ENCODE data around the gene SELENOO. TPM values are rescaled to one million over a fixed set of nuclear protein-coding genes. Genes with fewer than 3 reads are reported as not detected.
A peak's percentile ranks its signal among the peaks of the same experiment; 100 is the strongest.

SELENOO gene
- total RNA-seq, 1 experiment from 2014 or later: 27.4 TPM

DNA sequence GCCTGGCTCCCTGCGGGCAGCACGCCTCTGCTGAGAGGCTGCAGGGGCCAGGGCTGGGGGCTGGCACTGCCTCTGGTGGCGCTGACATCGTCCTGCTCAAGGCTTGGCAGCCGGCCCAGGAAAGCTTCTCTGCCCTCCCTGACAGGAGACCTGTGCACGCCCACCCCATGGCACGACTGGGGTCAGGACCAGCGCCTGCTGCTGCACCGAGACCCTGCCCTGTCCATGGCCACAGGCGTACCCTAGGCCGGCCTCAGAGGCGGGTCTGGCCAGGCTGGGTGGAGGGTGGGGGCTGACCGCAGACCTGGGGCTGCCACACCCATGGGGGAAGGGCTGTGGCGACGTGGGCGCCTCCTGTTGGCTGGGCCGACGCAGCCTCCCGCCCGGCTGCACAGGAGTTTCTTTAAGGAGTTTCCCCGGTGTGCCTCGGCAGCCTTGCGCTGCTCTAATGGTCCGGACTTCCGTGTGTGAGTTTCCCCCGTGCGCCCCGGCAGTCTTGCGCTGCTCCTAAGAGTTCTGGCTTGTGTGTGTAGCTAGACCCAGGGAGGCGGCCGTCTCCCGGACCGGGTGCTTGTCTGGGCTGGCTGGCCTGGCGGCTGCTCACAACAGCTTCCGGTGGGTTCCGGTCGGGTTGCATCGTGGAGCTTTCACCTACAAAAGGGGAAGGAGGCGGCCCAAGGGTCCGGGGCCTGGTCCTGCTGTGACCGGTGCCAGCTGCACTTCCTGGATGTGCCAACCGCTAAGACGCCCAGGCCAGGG lies 10.4 kb upstream of the SELENOO start:
- POLR2A ChIA-PET (ENCODE audit: unreplicated experiment): interaction anchor here (0.5 to 0.6 kb wide), 2 partner anchors 25 to 27 kb away, joined by 3 to 6 read pairs; no protein-coding TSS in a partner anchor
- Histone ChIP-seq H3K9me3 (ENCODE audit: insufficient read depth, low read depth) (no peaks in the 10 kb centered on the region), H3K9me2 (ENCODE audit: insufficient read depth) (no peaks in the 10 kb centered on the region), H3K27me3 (ENCODE audit: insufficient read depth, low read depth) (no peaks in the 10 kb centered on the region), H2AFZ (peak overlapping the region; percentile 49; the same call in 1 of the 2 replicates), H3K27ac (peak overlapping the region; percentile 67), H3K79me2 (ENCODE audit: low read depth) (peaks cover 69% of the 10 kb centered on the region), H3F3A (ENCODE audit: insufficient read depth, low read depth) (peaks cover 23% of the 10 kb centered on the region; the same call in 1 of the 2 replicates), H3K4me3 (peak overlapping the region; percentile 49; the same call in 1 of the 2 replicates), H4K20me1 (ENCODE audit: insufficient read depth) (peaks cover 77% of the 10 kb centered on the region), H3K4me1 (replicated peaks; ENCODE audit: insufficient read depth) (peaks cover 35% of the 10 kb centered on the region), H3K4me2 (peak overlapping the region; percentile 73), H3K36me3 (ENCODE audit: low read depth) (peaks cover 27% of the 10 kb centered on the region; the same call in 1 of the 2 replicates)
- CTCF ChIA-PET: interaction anchor here (1.3 kb wide), 1 partner anchor 42 kb away, joined by 5 read pairs; no protein-coding TSS in a partner anchor
- BruUV-seq (replicated peaks): no TSS peak
- intact Hi-C loops (cut with micrococcal nuclease; ENCODE audit: unreplicated experiment): loop anchor here (1.0 kb wide), 1 partner anchor 10 kb away; no protein-coding TSS in a partner anchor
- peak; percentile 81 to 89 for DNase-seq
- TF ChIP-seq EZH2 (IDR thresholded peaks at IDR 0.05; ENCODE audit: low read depth): no peak
- TF ChIP-seq, protein P1, sequence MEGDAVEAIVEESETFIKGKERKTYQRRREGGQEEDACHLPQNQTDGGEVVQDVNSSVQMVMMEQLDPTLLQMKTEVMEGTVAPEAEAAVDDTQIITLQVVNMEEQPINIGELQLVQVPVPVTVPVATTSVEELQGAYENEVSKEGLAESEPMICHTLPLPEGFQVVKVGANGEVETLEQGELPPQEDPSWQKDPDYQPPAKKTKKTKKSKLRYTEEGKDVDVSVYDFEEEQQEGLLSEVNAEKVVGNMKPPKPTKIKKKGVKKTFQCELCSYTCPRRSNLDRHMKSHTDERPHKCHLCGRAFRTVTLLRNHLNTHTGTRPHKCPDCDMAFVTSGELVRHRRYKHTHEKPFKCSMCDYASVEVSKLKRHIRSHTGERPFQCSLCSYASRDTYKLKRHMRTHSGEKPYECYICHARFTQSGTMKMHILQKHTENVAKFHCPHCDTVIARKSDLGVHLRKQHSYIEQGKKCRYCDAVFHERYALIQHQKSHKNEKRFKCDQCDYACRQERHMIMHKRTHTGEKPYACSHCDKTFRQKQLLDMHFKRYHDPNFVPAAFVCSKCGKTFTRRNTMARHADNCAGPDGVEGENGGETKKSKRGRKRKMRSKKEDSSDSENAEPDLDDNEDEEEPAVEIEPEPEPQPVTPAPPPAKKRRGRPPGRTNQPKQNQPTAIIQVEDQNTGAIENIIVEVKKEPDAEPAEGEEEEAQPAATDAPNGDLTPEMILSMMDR (conservative IDR thresholded peaks at IDR 0.05): peak; percentile 54; the same call in 1 of the 2 replicates

DNA sequence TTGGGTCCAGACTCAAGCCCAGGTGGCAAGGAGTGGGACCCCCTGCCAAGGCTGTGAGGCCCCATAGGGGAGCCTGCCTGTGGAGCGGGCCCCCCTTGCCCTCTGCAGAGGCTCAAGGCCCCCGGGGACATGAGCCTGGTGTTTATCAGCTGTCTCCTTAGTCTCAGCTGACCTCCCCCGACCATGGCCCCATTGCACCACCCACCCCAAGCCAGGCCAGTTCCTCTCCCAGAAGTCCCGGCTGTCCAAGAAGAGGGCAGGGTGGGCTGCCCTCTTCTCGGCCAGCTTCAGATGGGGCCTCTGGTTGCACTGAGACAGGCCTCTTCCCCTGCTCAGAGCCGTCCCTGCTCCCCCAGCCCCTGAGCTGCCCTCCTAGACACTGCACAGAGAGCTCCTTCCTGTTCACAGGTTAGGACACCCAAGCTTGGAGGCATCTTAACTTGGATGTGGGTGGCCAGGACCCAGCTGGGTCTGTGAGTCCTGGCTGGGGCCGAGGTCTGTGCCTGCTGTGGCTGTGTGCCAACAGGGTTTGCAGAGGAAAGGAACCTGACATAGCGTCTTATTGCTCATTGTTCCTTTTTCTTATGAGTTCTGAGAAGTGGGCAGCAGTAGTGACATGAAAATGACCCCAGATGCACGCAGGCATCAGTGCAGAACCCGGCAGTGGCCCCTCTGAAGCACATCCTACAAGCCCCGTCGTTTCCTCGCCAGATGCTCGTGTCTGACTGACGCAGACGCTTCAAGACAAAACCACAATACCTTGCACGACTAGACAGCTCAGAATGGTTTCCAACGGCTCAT lies 9.7 kb upstream of the SELENOO start:
- Histone ChIP-seq H3K79me2 (ENCODE audit: low read depth) (peaks cover 68% of the 10 kb centered on the region), H3K4me2 (peak overlapping the region; percentile 73), H3K36me3 (ENCODE audit: low read depth) (peaks cover 27% of the 10 kb centered on the region; the same call in 1 of the 2 replicates), H3K9me2 (ENCODE audit: insufficient read depth) (no peaks in the 10 kb centered on the region), H3K4me3 (peak overlapping the region; percentile 49; the same call in 1 of the 2 replicates), H3F3A (ENCODE audit: insufficient read depth, low read depth) (peaks cover 24% of the 10 kb centered on the region; the same call in 1 of the 2 replicates), H3K9me3 (ENCODE audit: insufficient read depth, low read depth) (no peaks in the 10 kb centered on the region), H3K27ac (peak overlapping the region; percentile 67), H3K27me3 (ENCODE audit: insufficient read depth, low read depth) (no peaks in the 10 kb centered on the region), H4K20me1 (ENCODE audit: insufficient read depth) (peaks cover 85% of the 10 kb centered on the region), H2AFZ (peak overlapping the region; percentile 49; the same call in 1 of the 2 replicates), H3K4me1 (replicated peaks; ENCODE audit: insufficient read depth) (peaks cover 34% of the 10 kb centered on the region)
- DNase-seq: no peak
- BruUV-seq (replicated peaks): TSS peak; percentile 16
- CTCF ChIA-PET: no interaction called here
- TF ChIP-seq, protein P1 (conservative IDR thresholded peaks at IDR 0.05): no peak
- no peak for TF ChIP-seq EZH2 (IDR thresholded peaks at IDR 0.05; ENCODE audit: low read depth)
- intact Hi-C loops (cut with micrococcal nuclease; ENCODE audit: unreplicated experiment): loop anchor here (1.0 kb wide), 1 partner anchor 9 kb away; no protein-coding TSS in a partner anchor
- POLR2A ChIA-PET (ENCODE audit: unreplicated experiment): no interaction called here

Measured in PC-9 (cell line).